CD4-positive, alpha-beta T cell treated with Interleukin-1 beta for 1 hour (primary cell): Measurements from ENCODE around the gene LFNG.
A peak's percentile ranks its signal among the peaks of the same experiment; 100 is the strongest.

Experiments used
- DNase-seq, 2 donors: peaks; one replicate each; pipeline ENCODE4 v3.0.0-alpha.2; 2020 to 2022

LFNG gene

GRCh38 chr7:2504128-2504888, 15.3 kb upstream of the LFNG start:
- no peak for DNase-seq

GRCh38 chr7:2504889-2505375, 14.6 kb upstream of the LFNG start:
- DNase-seq = no peak

DNA sequence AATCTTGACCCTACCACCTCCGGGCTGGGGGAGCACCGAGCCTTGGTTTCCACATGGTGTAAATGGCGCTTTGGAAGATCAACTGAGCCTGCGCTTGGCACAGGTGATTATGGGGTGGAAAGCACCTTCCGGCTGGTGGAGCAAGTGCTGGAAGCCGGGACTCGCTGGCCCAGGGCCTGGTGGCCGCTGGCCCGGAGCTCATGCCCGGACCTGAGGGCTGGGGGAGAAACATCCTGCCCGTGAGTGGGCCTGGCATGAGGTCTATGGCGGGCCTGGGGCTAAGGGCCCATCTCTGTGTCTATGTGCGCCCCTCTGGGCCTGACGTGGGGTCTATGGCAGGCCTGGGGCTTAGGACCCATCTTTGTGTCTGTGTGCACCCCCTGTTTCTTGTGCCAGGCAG, 14.2 kb upstream of the LFNG start:
- DNase-seq = no peak

DNA sequence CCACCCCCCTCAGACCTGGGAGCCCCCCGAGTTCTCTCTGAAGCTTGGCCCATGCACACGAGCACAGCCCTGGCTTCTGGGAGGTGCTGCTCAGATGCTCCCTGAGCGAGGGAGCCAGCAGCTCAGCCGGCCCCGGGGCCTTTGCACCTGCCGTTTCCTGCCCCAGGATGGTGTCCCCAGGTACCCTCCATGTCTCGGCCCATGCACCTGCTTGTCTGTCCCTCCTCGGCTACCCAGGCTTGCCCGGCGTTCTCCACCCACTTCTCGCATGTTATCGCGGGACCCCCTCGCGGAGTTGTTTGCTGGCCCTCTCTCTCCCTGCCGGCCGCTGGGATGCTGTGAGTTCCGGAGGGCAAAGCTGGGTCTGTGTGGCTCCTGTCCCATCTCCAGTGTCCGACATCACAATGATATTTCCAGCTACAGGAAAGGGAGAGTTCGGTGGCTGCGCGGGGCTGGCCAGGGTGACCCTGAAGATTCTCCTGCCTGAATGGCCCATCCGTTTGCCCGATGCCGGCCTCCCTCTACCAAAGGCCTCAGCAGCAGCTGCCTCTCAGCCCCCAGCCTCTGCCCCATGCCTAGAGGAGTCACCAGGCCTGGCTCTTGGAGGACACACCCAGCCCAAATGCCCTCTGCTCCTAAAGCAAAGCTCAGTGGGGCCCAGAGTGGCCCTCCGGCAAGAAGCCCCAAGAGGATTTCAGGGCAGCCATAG, 12.2 kb upstream of the LFNG start:
- DNase-seq = no peak

DNA sequence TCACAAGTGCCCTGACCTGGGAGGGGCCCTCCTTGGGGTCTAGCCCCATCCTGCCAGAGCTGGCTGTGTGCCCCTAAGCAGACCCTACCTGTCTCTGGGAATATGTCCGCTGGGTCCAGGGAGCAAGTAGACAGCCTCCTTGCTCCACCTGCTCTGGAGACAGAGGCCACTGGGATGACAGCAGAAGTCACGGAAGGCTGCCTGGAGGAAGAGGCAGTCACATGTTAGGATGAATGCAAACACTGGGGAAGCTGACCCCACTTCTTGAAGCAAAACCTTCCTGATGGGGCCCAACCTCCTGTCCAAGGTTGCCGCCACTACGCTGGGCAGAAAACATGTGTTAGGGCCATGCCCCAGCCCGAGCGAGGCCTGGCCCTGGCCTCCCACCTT, 11.7 kb upstream of the LFNG start:
- DNase-seq = no peak

GRCh38 chr7:2508327-2509215, 11.0 kb upstream of the LFNG start:
- peak; percentile 82 to 83 for DNase-seq

DNA sequence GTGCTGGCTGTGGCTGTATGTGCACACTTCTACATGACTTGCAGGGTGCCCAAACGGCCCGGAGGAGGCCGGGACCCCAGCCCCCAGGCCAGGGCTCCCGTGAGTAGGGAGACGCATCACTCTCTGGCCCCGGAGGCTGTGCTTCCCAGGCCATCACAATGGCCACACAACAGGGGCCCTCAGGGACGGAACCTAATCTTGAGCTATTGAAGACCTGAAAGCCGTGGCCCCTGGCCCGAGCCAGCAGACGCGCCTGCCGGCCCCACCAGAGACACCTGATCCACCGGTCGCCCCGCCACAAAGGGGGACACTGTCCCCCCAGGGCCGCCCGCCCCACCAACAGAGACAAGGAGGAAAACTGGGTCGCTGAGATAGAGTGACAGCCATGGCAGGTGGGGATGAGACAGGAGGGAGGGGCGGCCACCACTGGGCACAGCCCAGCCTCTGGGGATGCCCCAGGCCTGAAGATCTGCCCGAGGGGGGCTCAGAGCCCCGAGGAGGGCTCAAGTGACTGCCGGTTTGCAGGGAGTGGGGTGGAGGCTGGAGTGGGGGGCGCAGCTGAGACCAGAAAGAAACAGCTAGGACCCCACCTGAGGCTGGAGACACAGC, 10.2 kb upstream of the LFNG start:
- no peak for DNase-seq

DNA sequence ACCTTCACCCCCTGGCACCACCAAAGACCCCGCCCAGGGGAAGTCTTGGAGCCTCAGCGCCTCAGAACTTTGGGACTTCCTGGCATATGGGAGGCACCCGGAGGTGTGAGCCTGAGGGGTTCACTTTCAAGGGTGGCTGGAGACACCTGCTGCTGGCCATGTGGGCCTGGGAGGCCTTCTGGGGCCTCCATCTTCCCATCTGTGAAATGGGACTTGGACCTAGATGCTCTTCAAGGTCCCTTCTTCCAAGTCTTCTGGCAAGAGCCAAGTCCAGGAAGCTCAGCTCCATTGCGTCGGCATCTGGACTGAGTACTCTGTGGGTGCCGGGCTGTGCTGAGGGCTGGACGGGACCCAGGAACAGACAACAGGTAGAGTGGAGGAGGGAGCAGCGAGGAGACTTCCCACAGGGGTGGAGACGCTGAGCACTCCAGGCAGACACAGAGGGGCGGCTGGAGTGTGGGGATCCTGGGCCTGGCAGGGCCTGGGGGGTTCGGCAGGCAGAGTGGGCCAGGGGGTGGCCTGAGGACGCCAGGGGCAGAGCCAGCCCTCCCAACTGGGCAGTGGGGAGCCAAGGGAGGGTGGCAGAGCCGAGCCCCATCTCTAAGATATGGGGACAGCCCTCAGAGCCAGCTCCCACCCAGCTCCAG, 9.3 kb upstream of the LFNG start:
- no peak for DNase-seq

DNA sequence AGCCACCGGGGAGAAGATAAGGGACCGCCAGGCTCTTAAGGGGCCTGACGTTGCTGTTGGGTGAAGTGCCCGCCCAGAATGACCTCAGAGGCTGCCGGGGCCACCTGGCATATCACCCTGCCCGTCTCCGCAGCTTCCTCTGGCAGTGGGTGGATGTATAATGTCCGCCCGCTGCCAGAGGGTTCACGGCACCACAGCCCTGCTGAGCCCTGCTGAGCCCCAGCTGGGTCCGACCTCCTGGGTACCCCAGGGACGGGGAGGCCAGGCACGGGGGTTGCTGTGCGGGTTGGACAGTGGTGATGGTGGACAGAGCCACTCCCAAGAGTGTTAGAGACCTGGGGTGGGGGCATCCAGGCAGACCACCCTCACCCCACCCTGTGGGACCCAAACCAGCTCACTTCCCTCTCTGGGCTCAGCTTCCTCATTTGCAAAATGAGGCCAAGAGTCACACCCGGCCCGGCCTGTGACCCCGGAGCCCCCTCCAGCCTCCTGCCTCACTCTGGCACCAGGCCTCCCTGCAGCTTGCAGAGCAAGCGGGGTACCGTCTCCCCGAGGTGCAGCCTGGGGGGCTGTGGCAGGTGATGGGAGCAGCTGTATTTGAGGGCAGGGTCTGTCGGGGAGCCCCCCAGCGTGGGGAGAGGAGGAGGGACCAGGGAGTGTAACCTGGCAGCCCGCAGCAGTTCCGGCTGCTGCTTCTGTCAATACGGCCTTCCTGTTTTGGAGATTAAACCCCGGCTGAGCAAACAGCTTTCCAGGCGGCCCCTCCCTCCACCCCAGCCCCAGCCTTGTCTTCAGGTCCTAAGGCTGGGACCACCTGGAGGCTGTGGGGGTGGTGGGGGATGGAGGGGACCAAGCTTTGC, 8.4 kb upstream of the LFNG start:
- DNase-seq = peak; percentile 61 to 87

DNA sequence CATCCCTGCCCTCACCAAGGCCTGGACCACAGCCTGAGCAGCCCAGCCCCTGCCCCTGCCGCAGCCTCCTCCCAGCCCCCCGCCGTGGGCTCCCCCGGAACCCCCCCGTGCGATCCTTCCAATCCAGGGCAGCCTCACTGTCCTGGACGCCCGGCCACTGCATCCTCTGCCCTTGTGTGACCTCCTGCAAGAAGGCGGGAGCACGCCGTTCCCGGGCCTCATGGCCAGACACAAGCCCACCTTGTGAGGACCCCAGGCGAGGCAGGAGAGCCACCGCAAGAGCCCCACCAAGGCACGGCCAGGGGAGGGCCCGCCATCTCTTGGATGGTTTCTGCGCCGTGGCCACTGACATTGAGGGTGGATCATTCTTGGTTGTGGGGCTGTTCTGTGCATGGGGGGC, 7.8 kb upstream of the LFNG start:
- no peak for DNase-seq

- peak in 1 of 2 donors; percentile 55 for DNase-seq
Measured at GRCh38 chr7:2512179-2512661, 7.4 kb upstream of the LFNG start.

- no peak for DNase-seq
Measured at GRCh38 chr7:2512713-2513112, 6.9 kb upstream of the LFNG start.

DNA sequence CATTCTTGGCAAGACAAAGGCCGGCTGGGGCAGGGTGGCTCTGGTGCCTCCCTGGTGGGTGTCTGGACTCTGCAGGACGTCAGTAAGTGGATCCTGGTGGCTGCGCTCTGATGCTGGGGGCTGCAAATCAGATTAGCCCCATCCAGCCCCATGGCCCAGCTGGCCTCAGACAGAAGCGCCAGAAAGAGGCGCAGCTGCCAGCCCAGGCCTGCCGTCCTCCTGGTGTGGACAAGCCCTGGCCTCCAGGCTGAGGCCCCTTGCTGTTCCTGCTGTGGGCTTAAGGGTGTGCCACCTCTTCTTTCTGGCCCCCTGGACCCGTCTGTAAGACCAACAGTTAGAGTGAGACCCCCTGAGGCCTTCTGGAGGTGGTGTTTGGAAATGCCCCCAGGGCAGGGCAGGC, 5.9 kb upstream of the LFNG start:
- no peak for DNase-seq

DNA sequence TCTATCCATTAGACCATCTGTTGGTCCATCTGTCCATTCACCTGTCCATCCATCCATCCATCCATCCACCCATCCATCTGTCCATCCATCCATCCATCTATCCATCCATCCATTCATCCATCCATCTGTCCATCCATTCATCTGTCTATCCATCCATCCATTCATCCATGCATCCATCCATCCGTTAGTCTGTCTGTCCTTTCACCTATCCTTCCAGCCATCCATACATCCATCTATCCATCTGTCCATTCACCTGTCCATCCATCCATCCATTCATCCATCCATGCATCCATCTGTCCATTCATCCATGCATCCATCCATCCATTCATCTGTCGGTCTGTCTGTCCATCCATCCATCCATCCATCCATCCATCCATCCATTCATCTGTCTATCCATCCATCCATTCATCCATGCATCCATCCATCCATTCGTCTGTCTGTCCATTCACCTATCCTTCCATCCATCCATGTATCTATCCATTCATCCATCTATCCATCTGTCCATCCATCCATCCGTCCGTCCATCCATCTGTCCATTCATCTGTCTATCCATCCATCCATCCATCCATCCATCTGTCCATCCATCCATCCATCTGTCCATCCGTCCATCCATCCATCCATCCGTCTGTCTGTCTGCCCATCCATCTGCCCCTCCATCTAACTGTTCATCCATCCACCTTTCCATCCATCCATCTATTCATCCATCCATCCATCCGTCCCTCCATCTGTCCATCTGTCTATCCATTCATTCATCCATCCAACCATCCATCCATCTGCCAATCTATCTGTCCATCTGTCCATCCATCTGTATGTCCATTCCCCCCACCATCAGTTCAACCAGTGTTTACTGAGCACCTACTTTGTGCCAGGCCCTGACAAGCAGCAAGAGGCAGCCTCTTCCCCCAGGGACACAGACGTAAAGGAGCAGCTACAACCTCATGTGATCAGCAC, 4.8 kb upstream of the LFNG start:
- no peak for DNase-seq

GRCh38 chr7:2515424-2516193, 4.0 kb upstream of the LFNG start:
- DNase-seq = no peak

- no peak for DNase-seq
Measured at GRCh38 chr7:2516194-2516555, 3.4 kb upstream of the LFNG start.

DNA sequence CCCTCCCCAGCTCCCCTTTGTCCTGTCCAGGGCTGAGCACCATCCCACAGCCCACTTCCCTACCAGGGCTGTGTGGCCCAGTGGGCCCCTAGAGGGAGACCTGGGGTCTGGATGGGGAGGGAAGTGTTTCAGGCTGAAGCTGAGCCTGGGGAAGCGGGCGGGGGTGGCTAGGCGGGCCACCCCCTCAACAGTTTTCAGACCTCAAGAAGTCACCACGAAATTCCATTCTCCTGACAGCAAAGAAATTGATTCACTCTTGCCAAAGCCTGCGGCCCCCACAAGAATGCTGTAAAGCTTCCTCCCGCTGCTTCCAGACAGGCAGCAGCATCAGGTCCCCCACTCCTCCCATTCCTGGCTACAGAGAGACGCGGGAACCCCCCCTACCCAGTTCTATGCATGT, 2.5 kb upstream of the LFNG start:
- no peak for DNase-seq

- DNase-seq = no peak
Measured at GRCh38 chr7:2517678-2518507, 1.7 kb upstream of the LFNG start.
